ENCODE results near the gene NDUFS1.
A peak's percentile ranks its signal among the peaks of the same experiment; 100 is the strongest.
"Not testable (repeated sequence)": the region's sequence is repeated elsewhere in the genome, so short reads cannot be mapped to it uniquely, and the experiment has no call there.

NDUFS1 gene

GRCh38 chr2:206158563-206159345 lies 490 bp downstream of the NDUFS1 start:
- H3K27me3 ChIP-seq, result no peaks in the 10 kb centered on the region
- DNase-seq, result no peak
- peak overlapping the region; percentile 92 to 96 for H3K27ac ChIP-seq
- no peak for TF ChIP-seq CTCF (IDR thresholded peaks at IDR 0.05)
- peak overlapping the region; percentile 94 to 96 for H3K4me3 ChIP-seq
- H3K36me3 ChIP-seq, result peaks cover 17 to 30% (median 22%) of the 10 kb centered on the region in 3 donors
- H3K4me1 ChIP-seq, result peaks cover 0 to 52% (median 22%) of the 10 kb centered on the region in 4 donors
- intact Hi-C loops (cut with DNase I; ENCODE audit: low total_unique reads), result no loop called here
- no peaks in the 10 kb centered on the region for H3K9me3 ChIP-seq

- H3K27ac ChIP-seq; DNase-seq; H3K4me3 ChIP-seq; H3K27me3 ChIP-seq; intact Hi-C loops (cut with DNase I; ENCODE audit: low total_unique reads); H3K9me3 ChIP-seq: not testable (repeated sequence)
- H3K36me3 ChIP-seq, result peaks cover 11 to 14% (median 13%) of the 10 kb centered on the region in 3 donors
- H3K4me1 ChIP-seq, result peaks cover 0 to 52% (median 22%) of the 10 kb centered on the region in 4 donors
Measured at GRCh38 chr2:206157014-206157413, 2.2 kb downstream of the NDUFS1 start.

- no peaks in the 10 kb centered on the region for H3K27me3 ChIP-seq
- peaks cover 14 to 29% (median 24%) of the 10 kb centered on the region in 3 donors for H3K36me3 ChIP-seq
- no peak overlapping the region for H3K4me3 ChIP-seq
- H3K9me3 ChIP-seq, result no peaks in the 10 kb centered on the region
- TF ChIP-seq CTCF (IDR thresholded peaks at IDR 0.05), result no peak
- intact Hi-C loops (cut with DNase I; ENCODE audit: low total_unique reads), result no loop called here
- H3K27ac ChIP-seq, result no peak overlapping the region
- peaks cover 0 to 40% (median 11%) of the 10 kb centered on the region in 4 donors for H3K4me1 ChIP-seq
- no peak for DNase-seq
Measured at GRCh38 chr2:206154197-206154596, 5.0 kb downstream of the NDUFS1 start.

- peaks cover 0 to 13% (median 3%) of the 10 kb centered on the region in 4 donors for H3K4me1 ChIP-seq
Measured at GRCh38 chr2:206150631-206151030, 8.6 kb downstream of the NDUFS1 start.

GRCh38 chr2:206150168-206150567 lies 9.1 kb downstream of the NDUFS1 start:
- no peaks in the 10 kb centered on the region for H3K9me3 ChIP-seq
- intact Hi-C loops (cut with DNase I; ENCODE audit: low total_unique reads), result no loop called here
- DNase-seq, result no peak
- no peaks in the 10 kb centered on the region for H3K27me3 ChIP-seq
- no peak overlapping the region for H3K27ac ChIP-seq
- no peak overlapping the region for H3K4me3 ChIP-seq
- no peak for TF ChIP-seq CTCF (IDR thresholded peaks at IDR 0.05)
- peaks cover 55 to 69% (median 62%) of the 10 kb centered on the region in 3 donors for H3K36me3 ChIP-seq
- H3K4me1 ChIP-seq, result peaks cover 0 to 8% (median 2%) of the 10 kb centered on the region in 4 donors

More at GRCh38 chr2:206150631-206151030, 8.6 kb downstream of the NDUFS1 start:
- no peak for TF ChIP-seq CTCF (IDR thresholded peaks at IDR 0.05)
- H3K9me3 ChIP-seq, result no peaks in the 10 kb centered on the region
- no peak overlapping the region for H3K4me3 ChIP-seq
- peaks cover 50 to 65% (median 57%) of the 10 kb centered on the region in 3 donors for H3K36me3 ChIP-seq
- intact Hi-C loops (cut with DNase I; ENCODE audit: low total_unique reads), result no loop called here
- no peak for DNase-seq
- no peaks in the 10 kb centered on the region for H3K27me3 ChIP-seq
- H3K27ac ChIP-seq, result no peak overlapping the region

- Histone ChIP-seq H3K27ac (no peak overlapping the region), H3K4me1 (peaks cover 0 to under 1% (median 0%) of the 10 kb centered on the region in 4 donors), H3K36me3 (peaks cover 63 to 75% (median 70%) of the 10 kb centered on the region in 3 donors), H3K9me3 (no peaks in the 10 kb centered on the region), H3K4me3 (no peak overlapping the region), H3K27me3 (no peaks in the 10 kb centered on the region)
- TF ChIP-seq CTCF (IDR thresholded peaks at IDR 0.05), result no peak
- intact Hi-C loops (cut with DNase I; ENCODE audit: low total_unique reads), result no loop called here
- DNase-seq, result no peak
Measured at GRCh38 chr2:206149330-206149729, 9.9 kb downstream of the NDUFS1 start.

Data from tibial artery (tissue), 4 donors.